ENCODE data around the gene LSM7.

DNA sequence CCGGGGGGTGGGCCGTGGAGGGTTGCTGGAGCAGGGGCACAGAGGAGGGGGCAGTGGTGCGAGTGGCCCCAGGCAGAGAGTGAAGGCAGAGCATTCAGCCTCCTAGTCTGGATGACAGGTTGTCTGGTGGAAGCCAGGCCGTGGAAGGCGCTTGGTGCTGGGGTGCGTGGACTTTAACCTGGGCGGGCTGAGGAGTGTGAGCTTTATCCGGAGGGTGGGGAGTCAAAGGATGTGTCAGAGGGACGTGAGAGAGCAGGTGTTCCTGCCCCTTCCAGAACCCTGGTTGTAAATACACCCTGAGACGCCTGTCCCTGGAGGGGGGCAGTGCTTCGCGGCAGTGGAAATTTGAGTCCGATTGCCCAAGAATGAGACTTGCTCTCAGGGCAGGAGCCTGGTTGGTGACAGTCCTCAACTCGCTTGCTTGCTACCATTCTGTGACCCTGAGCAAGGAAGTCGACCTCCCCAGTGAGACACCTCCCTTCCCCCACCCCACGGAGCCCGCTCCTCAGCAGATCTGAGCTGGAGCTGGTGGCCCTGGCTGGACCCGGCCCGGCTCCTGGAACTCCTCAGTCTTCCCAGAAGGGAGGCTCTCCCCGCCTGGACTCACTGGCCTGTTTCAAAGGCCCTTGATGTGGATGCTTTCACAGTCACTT is 2.4 kb upstream of the LSM7 start:
- TF ChIP-seq, protein P1, sequence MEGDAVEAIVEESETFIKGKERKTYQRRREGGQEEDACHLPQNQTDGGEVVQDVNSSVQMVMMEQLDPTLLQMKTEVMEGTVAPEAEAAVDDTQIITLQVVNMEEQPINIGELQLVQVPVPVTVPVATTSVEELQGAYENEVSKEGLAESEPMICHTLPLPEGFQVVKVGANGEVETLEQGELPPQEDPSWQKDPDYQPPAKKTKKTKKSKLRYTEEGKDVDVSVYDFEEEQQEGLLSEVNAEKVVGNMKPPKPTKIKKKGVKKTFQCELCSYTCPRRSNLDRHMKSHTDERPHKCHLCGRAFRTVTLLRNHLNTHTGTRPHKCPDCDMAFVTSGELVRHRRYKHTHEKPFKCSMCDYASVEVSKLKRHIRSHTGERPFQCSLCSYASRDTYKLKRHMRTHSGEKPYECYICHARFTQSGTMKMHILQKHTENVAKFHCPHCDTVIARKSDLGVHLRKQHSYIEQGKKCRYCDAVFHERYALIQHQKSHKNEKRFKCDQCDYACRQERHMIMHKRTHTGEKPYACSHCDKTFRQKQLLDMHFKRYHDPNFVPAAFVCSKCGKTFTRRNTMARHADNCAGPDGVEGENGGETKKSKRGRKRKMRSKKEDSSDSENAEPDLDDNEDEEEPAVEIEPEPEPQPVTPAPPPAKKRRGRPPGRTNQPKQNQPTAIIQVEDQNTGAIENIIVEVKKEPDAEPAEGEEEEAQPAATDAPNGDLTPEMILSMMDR (IDR thresholded peaks at IDR 0.05; ENCODE audit: low read length) = no peak
- TF ChIP-seq EZH2 (IDR thresholded peaks at IDR 0.05; ENCODE audit: borderline replicate concordance, low read length) = no peak

All from OCI-LY1 (cell line).